Vagina (tissue), 2 donors: ENCODE data around the gene LAMC1. TPM values are rescaled to one million over a fixed set of nuclear protein-coding genes. Genes with fewer than 3 reads are reported as not detected.

ENCODE experiments used
- DNase-seq, 2 donors: peaks; one replicate each; pipeline ENCODE4 v3.0.0-alpha.2; 2017; ENCODE audit errors: extremely low spot score in 2 of 2
- H3K27ac ChIP-seq: fragments of 200-600 bp; sonication (generic); one replicate; pipeline ENCODE4 v1.5.1; 2019
- H3K27me3 ChIP-seq: fragments of 200-600 bp; sonication (generic); one replicate; pipeline ENCODE4 v1.5.1; 2019
- H3K36me3 ChIP-seq, 2 donors: fragments of 200-600 bp; sonication (generic); one replicate each; pipeline ENCODE4 v1.5.1; 2017 to 2019
- H3K4me1 ChIP-seq: fragments of 200-600 bp; sonication (generic); one replicate; pipeline ENCODE4 v1.5.1; 2019
- H3K4me3 ChIP-seq, 2 donors: fragments of 200-600 bp; sonication (generic); 1 replicate in 1 of 2; 2 replicates in 1 of 2; pipeline ENCODE4 v1.5.1; 2016 to 2019
- H3K9me3 ChIP-seq: fragments of 200-600 bp; sonication (generic); one replicate; pipeline ENCODE4 v1.5.1; 2019
- CTCF ChIP-seq, 3 experiments: fragments of 450-650 bp in 2 of 3; fragments of 200-600 bp in 1 of 3; sonication (generic) in 1 of 3; IDR thresholded peaks; one replicate each; pipeline ENCODE4 v1.5.1; 2017 to 2019; ENCODE audit warnings: antibody characterized with exemption in 3 of 3, mild to moderate bottlenecking in 2 of 3, moderate library complexity in 2 of 3
- POLR2A ChIP-seq, 2 donors: fragments of 450-650 bp; IDR thresholded peaks; one replicate each; pipeline ENCODE4 v1.6.1; 2017; ENCODE audit warnings: antibody characterized with exemption in 2 of 2, mild to moderate bottlenecking in 2 of 2, moderate library complexity in 2 of 2
- POLR2AphosphoS5 ChIP-seq, 2 donors: sonication (generic); formaldehyde crosslinking; IDR thresholded peaks; one replicate each; pipeline ENCODE4 v1.9.0; 2017; ENCODE audit warnings: antibody characterized with exemption in 2 of 2, mild to moderate bottlenecking in 2 of 2, low read depth in 1 of 2; ENCODE audit not compliant: insufficient read depth in 1 of 2
- intact Hi-C: fragments of 100-400 bp; cut with DNase I; formaldehyde crosslinking; loops from one replicate; pipeline ENCODE4 v1.15.1; 2023
- total RNA-seq: library from RNA; depleted of rRNA; stranded (reverse); fragments of >200 nt; gene quantifications from one replicate; pipeline ENCODE4 v1.2.3, GENCODE V29; 2016

Gene LAMC1
- total RNA-seq, 1 donor from 2014 or later = 217 TPM

DNA sequence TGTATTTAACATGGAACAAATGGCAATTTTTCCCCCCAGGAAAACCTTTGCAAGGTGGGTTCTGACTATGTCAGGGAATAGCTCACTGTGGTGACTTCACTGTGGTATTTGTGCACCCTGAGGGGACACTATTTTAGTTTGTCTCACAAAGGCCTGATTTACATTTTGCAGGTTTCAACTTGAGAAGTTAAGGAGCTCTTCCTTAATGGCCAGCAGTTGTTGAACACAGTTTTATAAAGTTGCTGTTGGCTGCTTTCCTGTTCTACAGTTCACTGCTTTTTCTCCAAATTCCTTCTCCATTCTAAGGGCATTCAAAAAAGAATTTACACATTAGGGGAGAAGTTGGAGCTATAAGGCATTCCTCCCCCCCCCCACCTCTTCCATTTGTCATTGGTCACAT lies 4.6 kb downstream of the LAMC1 start:
- no peak for DNase-seq
- no peak overlapping the region for H3K27ac ChIP-seq

GRCh38 chr1:183029591-183030000 lies 6.4 kb downstream of the LAMC1 start:
- Histone ChIP-seq H3K4me1 (peaks cover 70% of the 10 kb centered on the region), H3K27ac (no peak overlapping the region), H3K36me3 (no peaks in the 10 kb centered on the region), H3K4me3 (no peak overlapping the region), H3K9me3 (no peaks in the 10 kb centered on the region), H3K27me3 (no peaks in the 10 kb centered on the region)
- intact Hi-C loops = loop anchor here (10.0 kb wide), 2 partner anchors 45 to 105 kb away; no protein-coding TSS in a partner anchor
- TF ChIP-seq POLR2AphosphoS5 (IDR thresholded peaks at IDR 0.05; ENCODE audit: insufficient read depth in 1 of 2, low read depth in 1 of 2) (no peak), POLR2A (IDR thresholded peaks at IDR 0.05) (no peak), CTCF (IDR thresholded peaks at IDR 0.05) (no peak)
- DNase-seq = no peak

More for the DNA sequence above, 4.6 kb downstream of the LAMC1 start:
- TF ChIP-seq CTCF (IDR thresholded peaks at IDR 0.05) = no peak
- TF ChIP-seq POLR2AphosphoS5 (IDR thresholded peaks at IDR 0.05; ENCODE audit: insufficient read depth in 1 of 2, low read depth in 1 of 2) = no peak
- no peak for TF ChIP-seq POLR2A (IDR thresholded peaks at IDR 0.05)
- Histone ChIP-seq H3K27me3 (no peaks in the 10 kb centered on the region), H3K4me3 (peak overlapping the region in 1 of 2 donors; percentile 83), H3K4me1 (peaks cover 61% of the 10 kb centered on the region), H3K9me3 (no peaks in the 10 kb centered on the region), H3K36me3 (no peaks in the 10 kb centered on the region)
- intact Hi-C loops = loop anchor here (10.0 kb wide), 2 partner anchors 47 to 107 kb away; no protein-coding TSS in a partner anchor

- TF ChIP-seq POLR2AphosphoS5 (IDR thresholded peaks at IDR 0.05; ENCODE audit: insufficient read depth in 1 of 2, low read depth in 1 of 2) = no peak
- TF ChIP-seq CTCF (IDR thresholded peaks at IDR 0.05) = no peak
- no peak for TF ChIP-seq POLR2A (IDR thresholded peaks at IDR 0.05)
- DNase-seq = no peak
- Histone ChIP-seq H3K36me3 (no peaks in the 10 kb centered on the region), H3K27ac (no peak overlapping the region), H3K9me3 (no peaks in the 10 kb centered on the region), H3K4me1 (peaks cover 70% of the 10 kb centered on the region), H3K27me3 (no peaks in the 10 kb centered on the region), H3K4me3 (no peak overlapping the region)
- intact Hi-C loops = no loop called here
Observed at GRCh38 chr1:183030053-183030452, 6.8 kb downstream of the LAMC1 start.

DNA sequence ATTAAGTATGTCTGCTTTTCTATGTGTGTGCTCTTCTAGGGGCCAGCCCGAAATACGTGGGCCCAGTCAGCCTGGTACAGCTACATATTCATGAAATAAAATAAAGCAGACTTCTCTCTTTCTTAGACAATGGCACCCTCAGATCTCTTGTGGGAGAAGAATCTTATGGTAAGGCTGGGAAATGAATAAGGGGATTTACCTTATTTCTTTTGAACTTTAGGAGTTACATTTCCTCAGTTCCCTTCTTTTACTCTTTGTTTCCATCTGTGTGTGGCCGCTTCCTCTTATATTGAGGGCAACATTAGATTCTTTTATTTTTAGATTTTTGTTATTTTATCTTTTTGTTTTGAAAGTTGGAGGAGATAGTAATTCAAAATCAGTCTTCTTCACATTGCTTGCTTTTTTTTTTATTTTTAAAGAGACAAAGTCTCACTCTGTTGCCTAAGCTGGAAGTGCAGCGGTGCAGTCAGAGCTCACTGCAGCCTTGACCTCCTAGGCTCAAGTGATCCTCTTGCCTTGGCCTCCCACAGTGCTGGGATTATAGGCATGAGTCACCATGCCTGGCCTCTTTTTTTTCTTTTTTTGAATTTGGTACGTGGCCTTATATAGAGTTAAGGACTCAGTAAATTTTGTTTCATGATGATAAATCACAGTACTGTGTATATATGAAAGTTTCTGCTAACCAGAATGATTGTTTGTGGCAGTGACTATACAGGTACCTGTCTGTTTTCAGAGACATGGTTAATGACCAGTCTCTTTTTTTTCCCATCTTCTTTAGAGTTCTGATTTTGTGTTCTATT lies 9.1 kb downstream of the LAMC1 start:
- no peaks in the 10 kb centered on the region for H3K27me3 ChIP-seq
- DNase-seq = no peak
- H3K9me3 ChIP-seq = no peaks in the 10 kb centered on the region
- peaks cover 69% of the 10 kb centered on the region for H3K4me1 ChIP-seq
- no peak overlapping the region for H3K4me3 ChIP-seq
- no peak for TF ChIP-seq POLR2AphosphoS5 (IDR thresholded peaks at IDR 0.05; ENCODE audit: insufficient read depth in 1 of 2, low read depth in 1 of 2)
- TF ChIP-seq CTCF (IDR thresholded peaks at IDR 0.05) = no peak
- TF ChIP-seq POLR2A (IDR thresholded peaks at IDR 0.05) = no peak
- H3K27ac ChIP-seq = peak overlapping the region; percentile 36
- no peaks in the 10 kb centered on the region for H3K36me3 ChIP-seq
- intact Hi-C loops = no loop called here

- no peaks in the 10 kb centered on the region for H3K9me3 ChIP-seq
- H3K27me3 ChIP-seq = no peaks in the 10 kb centered on the region
- no peak overlapping the region for H3K4me3 ChIP-seq
- no peaks in the 10 kb centered on the region for H3K36me3 ChIP-seq
- H3K4me1 ChIP-seq = peaks cover 69% of the 10 kb centered on the region
- intact Hi-C loops = no loop called here
- no peak for TF ChIP-seq CTCF (IDR thresholded peaks at IDR 0.05)
- TF ChIP-seq POLR2A (IDR thresholded peaks at IDR 0.05) = no peak
- no peak for TF ChIP-seq POLR2AphosphoS5 (IDR thresholded peaks at IDR 0.05; ENCODE audit: insufficient read depth in 1 of 2, low read depth in 1 of 2)
- no peak for DNase-seq
- no peak overlapping the region for H3K27ac ChIP-seq
Observed at GRCh38 chr1:183033205-183033604, 10.0 kb downstream of the LAMC1 start.
